ENCODE results near the gene GRID1. TPM values are rescaled to one million over a fixed set of nuclear protein-coding genes. Genes with fewer than 3 reads are reported as not detected.

Gene GRID1
- total RNA-seq, 3 donors from 2014 or later = 2.3 to 8.5 (median 5.9) TPM

GRCh38 chr10:86215046-86215445 lies 151.5 kb downstream of the GRID1 start:
- intact Hi-C loops (cut with DNase I; ENCODE audit: low total_unique reads) = no loop called here
- Histone ChIP-seq H3K36me3 (no peaks in the 10 kb centered on the region), H3K27ac (no peak overlapping the region), H3K9me3 (no peaks in the 10 kb centered on the region), H3K4me1 (no peaks in the 10 kb centered on the region), H3K27me3 (no peaks in the 10 kb centered on the region), H3K4me3 (no peak overlapping the region)
- TF ChIP-seq POLR2A (IDR thresholded peaks at IDR 0.05) (no peak), POLR2AphosphoS5 (IDR thresholded peaks at IDR 0.05) (no peak)
- TF ChIP-seq, protein P1, sequence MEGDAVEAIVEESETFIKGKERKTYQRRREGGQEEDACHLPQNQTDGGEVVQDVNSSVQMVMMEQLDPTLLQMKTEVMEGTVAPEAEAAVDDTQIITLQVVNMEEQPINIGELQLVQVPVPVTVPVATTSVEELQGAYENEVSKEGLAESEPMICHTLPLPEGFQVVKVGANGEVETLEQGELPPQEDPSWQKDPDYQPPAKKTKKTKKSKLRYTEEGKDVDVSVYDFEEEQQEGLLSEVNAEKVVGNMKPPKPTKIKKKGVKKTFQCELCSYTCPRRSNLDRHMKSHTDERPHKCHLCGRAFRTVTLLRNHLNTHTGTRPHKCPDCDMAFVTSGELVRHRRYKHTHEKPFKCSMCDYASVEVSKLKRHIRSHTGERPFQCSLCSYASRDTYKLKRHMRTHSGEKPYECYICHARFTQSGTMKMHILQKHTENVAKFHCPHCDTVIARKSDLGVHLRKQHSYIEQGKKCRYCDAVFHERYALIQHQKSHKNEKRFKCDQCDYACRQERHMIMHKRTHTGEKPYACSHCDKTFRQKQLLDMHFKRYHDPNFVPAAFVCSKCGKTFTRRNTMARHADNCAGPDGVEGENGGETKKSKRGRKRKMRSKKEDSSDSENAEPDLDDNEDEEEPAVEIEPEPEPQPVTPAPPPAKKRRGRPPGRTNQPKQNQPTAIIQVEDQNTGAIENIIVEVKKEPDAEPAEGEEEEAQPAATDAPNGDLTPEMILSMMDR (IDR thresholded peaks at IDR 0.05) = no peak
- DNase-seq (ENCODE audit: low spot score in 2 of 2) = no peak

DNA sequence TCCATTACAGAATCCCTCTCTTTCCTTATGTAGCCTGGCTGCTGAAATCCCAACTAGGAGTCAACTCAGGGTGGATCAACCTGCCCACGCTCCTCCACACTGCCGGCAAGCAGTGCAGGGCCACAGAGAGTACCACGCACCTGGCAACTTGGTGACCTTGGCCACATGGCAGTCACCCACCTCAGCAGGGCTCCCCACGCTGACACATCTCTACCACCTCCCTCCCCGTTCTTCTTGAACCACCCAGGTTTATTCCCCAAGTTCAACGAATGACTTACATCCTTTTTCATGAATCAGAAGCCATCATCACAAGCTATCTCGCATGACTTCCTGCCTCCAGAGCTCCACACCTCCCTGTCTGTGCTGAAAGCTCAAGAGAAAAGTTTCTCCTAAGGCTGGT lies 153.4 kb downstream of the GRID1 start:
- Histone ChIP-seq H3K27me3 (no peaks in the 10 kb centered on the region), H3K4me3 (no peak overlapping the region), H3K36me3 (no peaks in the 10 kb centered on the region), H3K4me1 (no peaks in the 10 kb centered on the region), H3K27ac (no peak overlapping the region), H3K9me3 (no peaks in the 10 kb centered on the region)
- DNase-seq (ENCODE audit: low spot score in 2 of 2) = no peak
- intact Hi-C loops (cut with DNase I; ENCODE audit: low total_unique reads) = no loop called here
- TF ChIP-seq POLR2A (IDR thresholded peaks at IDR 0.05) (no peak), POLR2AphosphoS5 (IDR thresholded peaks at IDR 0.05) (no peak)
- TF ChIP-seq, protein P1 (IDR thresholded peaks at IDR 0.05) = no peak

GRCh38 chr10:86212391-86212700 lies 154.2 kb downstream of the GRID1 start:
- TF ChIP-seq POLR2A (IDR thresholded peaks at IDR 0.05) = no peak
- TF ChIP-seq POLR2AphosphoS5 (IDR thresholded peaks at IDR 0.05) = no peak
- TF ChIP-seq, protein P1 (IDR thresholded peaks at IDR 0.05) = no peak
- Histone ChIP-seq H3K36me3 (no peaks in the 10 kb centered on the region), H3K27ac (no peak overlapping the region), H3K4me3 (no peak overlapping the region), H3K9me3 (no peaks in the 10 kb centered on the region), H3K27me3 (no peaks in the 10 kb centered on the region), H3K4me1 (no peaks in the 10 kb centered on the region)
- intact Hi-C loops (cut with DNase I; ENCODE audit: low total_unique reads) = no loop called here
- DNase-seq (ENCODE audit: low spot score in 2 of 2) = no peak

DNA sequence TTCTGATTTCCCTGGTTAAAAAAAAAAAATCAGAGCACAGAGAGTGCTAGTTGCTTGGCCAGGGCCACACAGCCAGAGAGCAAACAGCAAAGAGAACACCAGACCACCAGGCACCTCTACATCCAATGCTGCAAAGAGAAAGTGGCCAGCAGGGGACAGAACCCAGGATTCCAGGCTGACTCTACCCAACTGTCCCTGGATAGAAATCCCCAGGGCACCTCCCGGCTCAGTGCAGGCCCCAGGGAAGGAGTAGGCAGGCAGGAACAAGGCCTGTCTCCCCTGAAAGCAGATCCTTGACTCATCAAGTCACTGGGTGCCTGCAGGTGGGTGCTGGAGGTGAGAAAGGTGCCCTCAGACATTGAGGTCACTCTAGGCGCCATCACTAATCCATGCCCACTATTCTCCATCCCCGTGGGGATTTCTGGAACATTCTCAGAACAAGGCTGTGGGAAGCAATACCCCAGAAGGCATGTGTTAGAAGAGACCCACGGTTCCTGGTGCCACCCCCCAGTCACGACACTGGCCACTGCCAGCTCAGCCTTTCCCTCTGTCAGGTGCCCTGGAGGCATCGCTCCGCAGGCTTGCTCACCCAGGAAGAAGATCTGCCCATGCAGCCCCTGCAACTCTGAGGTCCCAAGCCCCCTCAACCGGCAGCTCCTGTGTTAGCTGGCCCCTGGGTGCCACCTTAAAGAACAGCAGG lies 154.8 kb downstream of the GRID1 start:
- H3K4me3 ChIP-seq = no peak overlapping the region
- no peaks in the 10 kb centered on the region for H3K9me3 ChIP-seq
- H3K27ac ChIP-seq = no peak overlapping the region
- no peaks in the 10 kb centered on the region for H3K36me3 ChIP-seq
- no peaks in the 10 kb centered on the region for H3K4me1 ChIP-seq
- H3K27me3 ChIP-seq = no peaks in the 10 kb centered on the region
- DNase-seq (ENCODE audit: low spot score in 2 of 2) = no peak
- TF ChIP-seq POLR2AphosphoS5 (IDR thresholded peaks at IDR 0.05) = no peak
- TF ChIP-seq, protein P1 (IDR thresholded peaks at IDR 0.05) = no peak
- no peak for TF ChIP-seq POLR2A (IDR thresholded peaks at IDR 0.05)
- intact Hi-C loops (cut with DNase I; ENCODE audit: low total_unique reads) = no loop called here

- Histone ChIP-seq H3K4me3 (no peak overlapping the region), H3K4me1 (no peaks in the 10 kb centered on the region), H3K27me3 (no peaks in the 10 kb centered on the region), H3K9me3 (no peaks in the 10 kb centered on the region), H3K27ac (no peak overlapping the region), H3K36me3 (no peaks in the 10 kb centered on the region)
- TF ChIP-seq, protein P1 (IDR thresholded peaks at IDR 0.05) = no peak
- TF ChIP-seq POLR2A (IDR thresholded peaks at IDR 0.05) = no peak
- no peak for TF ChIP-seq POLR2AphosphoS5 (IDR thresholded peaks at IDR 0.05)
- intact Hi-C loops (cut with DNase I; ENCODE audit: low total_unique reads) = no loop called here
- DNase-seq (ENCODE audit: low spot score in 2 of 2) = no peak
Observed at GRCh38 chr10:86210416-86210815, 156.2 kb downstream of the GRID1 start.

Measured in breast epithelium (tissue), 4 donors.